Measurements from ENCODE around the gene ABRACL. TPM values are rescaled to one million over a fixed set of nuclear protein-coding genes. Genes with fewer than 3 reads are reported as not detected.

Gene ABRACL
- total and polyA plus RNA-seq, 2 experiments from 2014 or later, result 134 to 516 TPM

- H3K36me3 ChIP-seq (ENCODE audit: insufficient read depth), result no peaks in the 10 kb centered on the region
Observed at GRCh38 chr6:138987643-138988468, 40.7 kb upstream of the ABRACL start, which contains the start of gene REPS1. TSS of gene REPS1 (minus strand) at chr6:138988253. CDS start at chr6:138987682, 571 bp downstream.

More at GRCh38 chr6:138987643-138988468, 40.7 kb upstream of the ABRACL start, which contains the start of gene REPS1:
- H3K9me3 Mint-ChIP-seq, result no peaks in the 10 kb centered on the region
- Histone ChIP-seq H2AFZ (peak within 1 kb of the TSS; percentile 90), H3K27me3 (ENCODE audit: insufficient read depth) (no peaks in the 10 kb centered on the region), H3K79me2 (replicated peaks; ENCODE audit: insufficient read depth) (peaks cover 45% of the 10 kb centered on the region), H3F3A (replicated peaks; ENCODE audit: low read depth) (no peaks in the 10 kb centered on the region), H3K9me2 (ENCODE audit: insufficient read depth) (no peaks in the 10 kb centered on the region), H3K4me2 (peak within 1 kb of the TSS; percentile 82), H3K27ac (ENCODE audit: low read depth) (peak within 1 kb of the TSS; percentile 88), H3K4me3 (peak within 1 kb of the TSS; percentile 79), H3K4me1 (ENCODE audit: insufficient read depth) (peaks cover 31% of the 10 kb centered on the region), H4K20me1 (replicated peaks; ENCODE audit: insufficient read depth) (no peaks in the 10 kb centered on the region; the same call in 1 of the 2 replicates)
- peak; percentile 96 for DNase-seq (ENCODE audit: low spot score)
- no peaks in the 10 kb centered on the region for H3K36me3 Mint-ChIP-seq (ENCODE audit: low read depth)
- TF ChIP-seq EZH2 (IDR thresholded peaks at IDR 0.05; ENCODE audit: low read depth, unreplicated experiment), result no peak
- peak; percentile 68 to 94 for TF ChIP-seq CTCF (conservative IDR thresholded peaks at IDR 0.05; ENCODE audit: low read depth in 2 of 2)
- no peak for TF ChIP-seq STAT1 (IDR thresholded peaks at IDR 0.05; ENCODE audit: unreplicated experiment)
- peak; percentile 49 for TF ChIP-seq CREB1 (CRISPR knock-in tag; IDR thresholded peaks at IDR 0.05; ENCODE audit: low read depth)
- TF ChIP-seq POLR2AphosphoS5 (IDR thresholded peaks at IDR 0.05; ENCODE audit: low read depth), result peak; percentile 83
- no peak for TF ChIP-seq ZNF462 (CRISPR knock-in tag; IDR thresholded peaks at IDR 0.05)
- TF ChIP-seq JUNB (IDR thresholded peaks at IDR 0.05; ENCODE audit: unreplicated experiment), result no peak
- TF ChIP-seq ZNF114 (CRISPR knock-in tag; IDR thresholded peaks at IDR 0.05), result no peak
- TF ChIP-seq EZH2phosphoT487 (IDR thresholded peaks at IDR 0.05; ENCODE audit: unreplicated experiment), result no peak
- TF ChIP-seq REST (IDR thresholded peaks at IDR 0.05; ENCODE audit: unreplicated experiment), result no peak
- no peak for TF ChIP-seq ZNF331 (CRISPR knock-in tag; IDR thresholded peaks at IDR 0.05; ENCODE audit: low read depth)
- TF ChIP-seq NANOG (IDR thresholded peaks at IDR 0.05; ENCODE audit: borderline replicate concordance), result no peak
- TF ChIP-seq ETS1 (IDR thresholded peaks at IDR 0.05), result 0 out of 2 replicates have a peak, but pooled peaks have one; percentile 35
- H3K27me3 Mint-ChIP-seq (ENCODE audit: insufficient read depth, low read depth, poor library complexity), result peaks cover 10% of the 10 kb centered on the region
- ATAC-seq, result peak; percentile 89
- H3K4me3 Mint-ChIP-seq, result peak within 1 kb of the TSS; percentile 82; the same call in 2 of the 3 replicates
- peaks cover 19% of the 10 kb centered on the region for H3K4me1 Mint-ChIP-seq
- peak within 1 kb of the TSS; percentile 91 for H3K27ac Mint-ChIP-seq

Measured in GM23338 (cell line).